Measurements from ENCODE around the gene SLCO2A1.

SLCO2A1 gene

DNA sequence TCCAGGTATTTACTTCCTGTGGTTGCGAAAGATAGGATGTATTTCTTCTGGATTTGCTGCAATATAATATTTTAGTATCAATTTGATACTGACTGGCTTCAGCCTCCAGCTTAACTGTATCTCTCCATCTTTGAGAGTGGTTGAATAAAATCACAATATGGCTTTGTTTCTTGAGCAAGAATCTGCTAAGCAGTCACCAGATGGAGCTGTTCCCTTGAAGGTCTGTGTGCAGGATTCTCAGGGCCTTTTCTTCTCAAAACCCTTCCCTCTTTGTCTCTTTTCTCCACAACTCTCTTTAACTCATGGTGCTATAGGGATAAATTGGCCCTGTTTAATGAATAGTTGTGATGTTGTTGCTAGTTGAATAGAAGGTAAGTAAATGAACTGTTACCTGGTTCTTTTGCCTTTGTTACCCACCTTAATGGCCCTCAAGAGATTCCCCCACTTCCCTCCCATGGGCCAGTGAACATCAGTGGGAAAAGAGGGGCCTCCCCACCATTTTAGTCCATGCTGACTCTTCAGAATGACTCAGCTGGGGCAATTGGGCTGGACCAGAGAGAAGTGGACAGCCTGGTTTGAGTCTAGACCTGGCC lies 99.3 kb downstream of the SLCO2A1 start:
- DNase-seq: no peak

DNA sequence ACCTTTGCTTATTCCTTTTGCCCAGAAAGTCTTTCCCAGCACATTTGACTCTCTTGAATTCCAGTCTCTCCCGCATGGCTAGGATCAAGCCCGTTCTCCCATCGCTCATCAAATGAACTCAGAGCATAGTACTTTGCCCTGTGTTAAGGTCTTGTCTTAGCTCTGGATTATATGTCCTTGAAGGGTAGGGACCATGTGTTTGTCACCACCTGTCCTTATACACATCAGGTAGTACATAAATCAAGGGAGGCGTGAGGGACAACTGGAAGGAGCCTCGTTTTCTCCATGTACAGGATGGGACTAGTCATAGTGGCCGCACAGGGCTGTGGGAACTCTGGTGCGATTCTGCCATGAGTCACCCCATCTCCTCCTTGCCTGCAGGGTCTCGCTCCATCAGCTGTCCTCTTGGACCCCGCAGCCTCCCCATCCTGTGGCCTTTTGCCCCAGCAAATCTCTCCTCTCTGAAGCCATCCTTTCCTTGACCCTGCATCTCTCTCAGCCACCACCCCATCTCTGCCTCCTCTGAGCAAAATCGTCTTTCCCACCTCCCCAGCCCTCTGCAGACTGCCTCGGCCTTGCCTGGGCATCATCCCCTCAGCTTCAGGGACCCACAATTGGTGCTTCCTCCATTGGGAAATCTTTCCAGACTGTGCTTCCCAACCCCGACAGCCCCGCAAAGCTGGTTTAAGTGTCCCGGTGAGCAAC lies 100.7 kb downstream of the SLCO2A1 start:
- no peak for DNase-seq

DNA sequence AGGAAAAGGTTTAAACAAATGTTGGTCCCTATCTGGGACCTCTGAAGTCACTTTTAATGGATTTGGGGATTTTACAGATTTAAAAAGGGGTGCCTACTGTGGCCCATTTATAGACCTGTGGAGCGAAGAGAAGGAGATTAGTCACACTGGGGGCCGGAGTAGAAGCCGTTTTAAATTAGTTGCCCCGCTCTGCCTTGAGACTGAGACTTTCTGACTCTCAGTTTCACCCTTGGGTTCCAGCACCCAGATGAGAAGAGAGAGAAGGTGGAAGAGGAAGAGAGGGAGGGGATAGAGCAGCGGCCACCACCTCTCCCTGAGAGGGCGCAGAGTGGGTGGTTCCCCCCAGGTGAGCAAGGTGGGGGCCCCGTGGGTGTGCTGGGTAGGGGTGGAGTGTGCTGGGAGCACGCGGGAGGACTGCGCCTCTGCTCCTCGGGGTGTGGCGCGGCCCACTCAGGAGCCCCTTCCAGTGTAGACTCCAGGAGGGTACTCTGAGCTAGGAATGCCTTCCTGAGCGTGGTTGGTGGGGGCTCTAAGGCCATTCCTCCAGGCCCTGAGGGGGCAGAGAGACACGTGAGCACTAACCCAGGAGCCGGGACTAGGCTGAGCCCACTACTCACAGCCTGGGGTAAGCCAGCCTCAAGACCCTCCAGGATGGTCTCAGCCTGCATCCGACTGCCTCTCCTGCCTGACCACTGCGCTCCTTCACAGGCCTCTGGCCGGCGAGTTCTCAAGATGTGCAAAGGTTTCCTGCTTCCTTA lies 101.4 kb downstream of the SLCO2A1 start:
- no peak for DNase-seq

DNA sequence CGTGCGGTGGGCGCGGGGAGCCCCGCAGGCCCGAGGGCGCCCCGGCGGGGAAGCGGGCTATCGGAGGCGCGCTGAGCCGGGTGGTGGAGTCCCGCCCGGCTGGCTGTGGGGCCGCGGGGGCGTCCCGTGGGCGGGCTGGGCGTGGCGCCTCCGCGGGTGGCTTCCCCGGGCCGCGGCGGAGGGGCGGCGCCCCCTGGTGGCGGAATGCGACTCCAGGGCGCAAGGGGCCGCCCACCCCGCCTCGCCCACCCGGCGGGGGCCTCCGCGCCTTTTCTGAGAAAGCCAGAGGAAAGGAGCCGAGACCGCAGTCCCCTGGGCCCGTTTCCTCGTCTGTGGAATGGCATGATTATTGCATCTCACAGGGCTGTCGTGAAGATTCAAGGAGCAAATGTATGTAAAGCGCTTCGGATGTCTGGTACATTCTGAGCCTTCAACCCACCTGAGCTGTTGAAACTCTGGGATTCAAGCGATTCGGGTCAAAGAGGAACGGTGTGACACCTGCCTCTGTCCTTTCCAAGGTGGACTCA lies 102.1 kb downstream of the SLCO2A1 start:
- DNase-seq: peak; percentile 34

DNA sequence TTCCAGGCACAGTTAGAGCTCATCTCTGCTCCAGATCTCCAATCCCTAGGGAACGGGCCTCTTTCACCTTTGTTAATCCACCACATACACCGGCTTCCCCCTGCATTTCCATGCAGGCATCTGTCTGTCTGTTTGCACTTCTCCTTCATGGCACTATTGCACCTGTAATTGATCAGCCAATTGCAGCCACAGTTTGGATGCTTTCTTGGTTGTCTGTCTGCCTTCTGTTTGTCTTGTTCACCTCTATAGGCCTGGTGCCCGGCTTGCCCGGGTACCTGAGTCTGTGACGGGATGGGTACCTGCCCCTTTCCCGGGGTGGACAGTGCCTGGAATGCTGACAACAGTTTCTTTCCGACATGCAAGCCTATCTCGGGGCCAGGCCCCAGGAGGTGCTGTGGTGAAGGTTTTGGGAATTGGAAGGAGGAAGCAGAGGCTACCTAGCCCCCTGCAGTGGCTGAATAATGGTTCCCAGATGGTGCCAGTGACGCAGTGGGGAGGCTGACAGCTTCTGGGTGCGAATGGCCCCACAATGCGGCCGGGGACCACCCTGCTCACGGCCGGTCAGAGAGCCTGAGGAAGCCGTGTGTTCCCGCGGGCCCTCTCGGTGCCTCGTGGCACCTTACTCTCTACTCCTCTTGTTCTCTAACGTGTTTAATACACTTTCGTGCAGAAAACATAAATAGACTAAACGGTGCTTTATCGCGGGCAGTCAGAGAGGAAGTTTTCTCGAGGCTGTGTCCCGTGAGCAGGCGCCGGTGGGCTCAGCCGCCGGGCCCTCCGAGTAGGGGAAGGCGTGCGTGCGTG lies 102.8 kb downstream of the SLCO2A1 start:
- no peak for DNase-seq

DNA sequence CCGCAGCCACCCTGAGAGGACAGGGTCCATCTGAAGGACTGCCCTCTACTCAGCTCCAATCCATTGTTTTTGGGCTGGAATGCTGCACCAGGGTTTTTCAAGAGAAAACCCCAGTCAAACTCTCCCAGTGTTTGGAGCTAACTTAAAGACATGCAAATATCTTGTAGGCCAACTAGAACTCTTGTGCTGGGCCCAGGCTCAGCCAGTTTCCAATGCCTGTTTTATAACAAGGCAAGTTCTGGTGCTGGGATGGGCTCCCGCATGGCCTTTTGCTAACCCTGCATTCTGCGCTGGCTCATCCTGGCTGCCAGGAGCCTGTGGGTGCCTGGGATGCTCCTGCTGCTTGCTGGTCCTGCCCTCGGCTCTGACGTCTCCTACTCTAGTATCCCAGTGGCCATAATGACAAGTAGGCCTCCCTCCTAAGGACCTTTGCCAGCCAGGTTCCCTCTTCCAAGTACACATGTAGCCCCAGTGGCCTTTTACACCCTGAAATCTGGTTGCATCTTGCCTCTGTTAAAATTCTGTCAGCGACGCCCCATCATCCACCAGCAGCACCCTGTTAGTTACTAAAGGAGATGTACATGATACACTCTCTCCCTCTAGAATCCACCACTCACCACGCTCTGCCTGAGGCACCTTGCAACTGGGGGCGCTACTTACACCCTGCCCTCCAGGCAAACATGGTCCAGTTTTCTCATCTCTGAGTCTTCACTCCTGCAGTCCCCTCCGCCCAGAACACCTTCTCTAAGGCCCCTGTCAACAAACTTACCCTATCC lies 103.6 kb downstream of the SLCO2A1 start:
- no peak for DNase-seq

DNA sequence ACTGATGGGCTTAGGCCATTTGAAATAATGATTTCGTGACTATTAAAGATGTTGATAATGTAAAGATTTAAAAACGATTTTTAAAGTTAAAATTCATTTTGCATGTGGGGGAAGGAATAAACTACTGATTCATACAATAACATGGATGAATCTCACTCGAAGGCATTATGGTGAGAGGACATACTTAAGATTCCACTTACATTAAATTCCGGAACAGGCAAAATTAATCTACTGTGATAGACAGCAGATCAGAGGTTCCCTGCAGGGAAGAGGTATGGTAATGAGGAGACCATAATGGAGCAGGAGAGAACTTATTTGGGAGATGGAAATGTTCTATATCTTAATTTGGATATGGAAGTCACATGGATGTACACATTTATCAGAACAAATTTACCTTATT lies 105.7 kb downstream of the SLCO2A1 start:
- DNase-seq: no peak

DNA sequence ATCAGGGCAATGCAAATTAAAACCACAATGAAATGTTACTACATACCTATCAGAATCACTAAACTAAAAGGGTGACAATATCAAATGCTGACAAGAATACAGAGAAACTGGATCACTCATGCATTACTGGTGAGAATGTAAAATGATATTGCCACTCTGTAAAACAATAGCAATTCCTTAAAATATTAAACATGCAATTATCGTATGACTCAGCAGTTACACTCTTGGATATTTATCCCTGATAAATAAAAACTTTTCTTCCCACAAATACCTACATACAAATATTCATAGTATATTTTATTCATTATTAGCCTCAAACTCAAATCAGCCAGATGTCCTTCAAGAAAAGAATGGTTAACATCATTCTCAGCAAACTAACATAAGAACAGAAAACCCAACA lies 108.1 kb downstream of the SLCO2A1 start:
- DNase-seq: no peak

DNA sequence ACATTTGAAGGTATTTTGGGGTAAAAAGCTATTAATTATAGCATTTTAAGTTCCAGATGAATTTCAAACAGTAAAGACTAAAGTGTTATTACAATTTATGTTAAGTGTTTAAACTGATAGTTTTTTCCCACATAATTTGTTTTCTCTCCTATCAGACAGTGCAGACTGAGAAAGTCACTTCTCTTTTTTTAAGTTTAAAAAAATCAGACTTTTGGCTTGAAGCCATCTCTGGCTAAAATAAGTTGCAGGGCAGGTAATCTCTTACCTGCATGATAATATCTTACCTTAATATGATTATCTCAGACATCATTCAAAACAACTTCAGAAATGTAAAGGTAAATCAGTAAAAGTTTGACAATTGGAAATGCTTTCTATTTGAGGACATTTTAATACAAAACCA lies 112.6 kb downstream of the SLCO2A1 start:
- no peak for DNase-seq

DNA sequence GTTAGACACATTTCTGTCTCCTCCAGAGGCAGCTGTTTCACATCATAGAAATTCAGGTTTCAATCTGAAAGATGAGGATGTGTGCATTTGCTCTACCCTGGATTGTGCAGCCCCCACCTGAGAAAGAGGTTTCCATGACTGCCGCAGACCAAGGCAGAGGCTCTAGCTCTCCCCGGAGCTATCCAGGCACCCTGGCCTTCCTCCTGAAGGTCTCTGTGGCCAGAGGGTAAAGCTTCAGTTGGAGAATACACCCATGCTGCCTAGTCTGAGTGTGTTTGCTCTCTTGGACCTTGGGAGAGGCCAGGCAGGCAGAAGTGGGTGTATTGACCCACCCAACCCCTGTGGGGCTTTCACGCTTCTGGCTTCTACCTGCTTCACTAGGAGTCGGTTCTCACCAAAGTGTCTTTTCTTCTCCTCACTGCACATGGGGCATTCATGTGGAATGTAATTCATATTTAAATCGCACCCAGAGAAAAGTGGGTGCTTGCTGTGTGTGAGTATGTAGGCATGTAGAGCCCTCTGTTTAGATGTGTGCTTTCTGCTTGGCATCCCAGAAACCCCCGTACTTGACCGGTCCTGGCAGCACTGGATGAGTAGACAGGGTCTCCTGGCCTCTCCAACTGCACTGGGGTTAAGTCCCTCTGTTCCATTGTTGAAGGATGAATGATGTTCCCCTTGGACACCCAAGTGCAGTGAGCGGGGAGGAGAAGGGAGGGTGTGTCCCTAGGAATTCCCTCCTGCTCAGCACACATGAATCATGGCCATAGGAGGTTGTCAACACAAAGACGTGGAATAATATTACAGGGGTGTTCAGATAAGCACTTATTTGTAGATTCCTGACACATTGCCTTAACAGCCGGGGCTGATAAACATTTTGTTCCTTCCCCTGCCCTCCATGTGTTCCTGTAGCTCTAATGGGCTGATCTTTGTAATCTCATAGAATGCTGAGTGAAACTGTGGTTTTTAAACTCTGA lies 113.8 kb downstream of the SLCO2A1 start:
- no peak for DNase-seq

DNA sequence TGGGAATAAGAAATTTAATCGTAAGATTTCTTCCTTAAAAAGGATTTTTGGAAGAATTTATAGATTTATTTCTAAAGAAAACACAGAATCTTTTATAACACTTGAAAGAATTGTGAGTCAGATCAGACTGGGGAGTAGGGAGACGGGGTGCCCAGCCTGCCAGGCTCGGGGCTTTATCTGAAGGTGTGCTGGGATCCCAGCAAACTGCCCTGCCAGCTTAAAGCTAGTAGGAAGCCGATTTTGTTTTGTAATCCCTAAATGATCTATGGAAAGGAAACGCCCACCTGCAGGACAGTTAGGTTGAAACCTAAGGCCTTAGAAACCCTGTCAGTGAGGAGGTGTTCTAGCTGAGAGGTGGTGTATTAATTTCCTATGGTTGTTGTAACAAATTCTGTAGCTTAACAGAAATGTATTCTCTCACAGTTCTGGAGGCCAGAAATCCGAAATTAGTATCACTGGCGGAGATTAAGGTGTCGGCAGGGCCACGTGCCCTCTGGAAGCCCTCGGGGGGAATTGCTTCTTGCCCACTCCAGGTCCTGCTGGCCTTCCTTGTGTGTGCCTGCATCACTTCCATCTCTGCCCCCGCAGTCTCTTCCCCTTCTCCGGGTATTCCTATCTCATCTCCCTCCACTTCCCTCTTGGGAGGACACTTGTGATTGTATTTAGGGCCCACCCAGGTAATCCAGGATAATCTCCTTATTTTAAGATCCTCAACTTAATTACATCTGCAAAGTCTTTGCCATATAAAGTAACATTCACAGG lies 114.7 kb downstream of the SLCO2A1 start:
- no peak for DNase-seq

DNA sequence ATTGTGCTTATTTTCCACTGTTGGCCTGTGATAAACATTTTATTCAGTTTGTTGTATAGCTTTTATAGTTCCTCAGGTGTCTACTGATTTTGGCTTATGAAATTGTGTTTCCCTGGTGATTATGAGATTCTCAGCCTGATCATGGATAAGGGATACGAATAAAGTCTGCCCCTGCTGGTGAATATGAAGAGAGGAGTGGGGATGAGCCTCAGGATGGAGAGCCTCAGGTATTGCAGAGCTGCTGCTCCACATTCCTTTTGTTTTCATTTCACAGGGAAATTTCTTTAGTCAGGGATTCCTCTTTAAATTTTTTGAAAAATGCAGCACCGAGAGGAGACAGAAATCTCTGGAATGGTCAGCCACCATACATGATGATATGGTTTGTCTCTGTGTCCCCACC lies 119.3 kb downstream of the SLCO2A1 start:
- DNase-seq: no peak

DNA sequence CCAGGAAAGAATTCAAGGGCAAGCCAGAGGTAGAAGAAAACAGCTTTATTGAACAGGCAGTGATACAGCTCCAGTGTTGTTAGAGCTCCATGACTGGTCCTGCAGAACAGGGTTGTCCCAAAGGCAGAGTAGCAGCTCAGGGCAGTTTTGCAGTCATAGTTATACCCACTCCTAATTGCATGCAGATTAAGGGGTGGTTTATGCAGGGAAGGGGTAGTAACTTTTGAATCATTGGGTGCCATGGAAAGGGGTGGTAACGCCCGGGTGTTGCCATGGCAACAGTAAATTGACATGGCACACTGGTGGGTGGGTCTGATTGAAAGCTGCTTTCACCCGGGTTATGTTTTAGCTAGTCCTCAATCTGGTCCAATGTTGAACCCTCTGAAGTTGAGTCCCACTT lies 124.3 kb downstream of the SLCO2A1 start:
- no peak for DNase-seq

DNA sequence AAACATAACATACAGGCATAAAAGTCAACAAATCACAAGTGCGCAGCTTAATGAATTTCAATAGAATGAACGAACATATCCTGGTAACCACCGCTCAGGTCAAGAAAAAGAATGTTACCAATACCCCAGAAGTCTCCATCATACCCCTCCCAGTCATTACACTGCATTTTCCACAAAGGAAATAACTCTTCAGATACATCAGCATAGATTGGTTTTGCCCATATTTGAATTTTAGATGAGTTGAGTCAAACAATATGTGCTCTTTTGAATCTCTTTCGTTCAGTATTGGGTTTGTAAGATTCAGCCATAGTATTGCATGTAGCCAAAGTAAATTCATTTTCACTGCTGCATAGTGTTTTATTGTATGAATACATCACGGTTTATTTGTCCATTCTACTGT lies 127.9 kb downstream of the SLCO2A1 start:
- no peak for DNase-seq

DNA sequence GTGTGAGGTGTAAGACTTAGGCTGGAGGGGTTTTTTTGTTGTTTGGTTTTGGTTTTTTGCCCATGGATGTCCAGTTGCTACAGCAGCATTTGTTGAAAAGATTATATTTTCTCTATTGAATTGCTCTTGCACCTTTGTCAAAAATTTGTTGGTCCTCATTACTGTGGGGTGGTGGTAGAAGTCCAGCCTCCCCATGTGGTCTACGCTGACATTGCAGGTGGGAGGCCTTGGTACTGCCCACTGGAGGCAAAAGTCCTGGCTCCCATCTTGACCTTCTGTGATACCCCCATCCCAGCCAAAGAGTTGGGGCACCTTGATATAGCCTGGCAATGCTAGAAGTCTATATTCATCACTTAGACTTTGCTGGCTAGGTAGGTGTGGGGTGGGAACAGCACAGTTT lies 128.6 kb downstream of the SLCO2A1 start:
- DNase-seq: no peak

DNA sequence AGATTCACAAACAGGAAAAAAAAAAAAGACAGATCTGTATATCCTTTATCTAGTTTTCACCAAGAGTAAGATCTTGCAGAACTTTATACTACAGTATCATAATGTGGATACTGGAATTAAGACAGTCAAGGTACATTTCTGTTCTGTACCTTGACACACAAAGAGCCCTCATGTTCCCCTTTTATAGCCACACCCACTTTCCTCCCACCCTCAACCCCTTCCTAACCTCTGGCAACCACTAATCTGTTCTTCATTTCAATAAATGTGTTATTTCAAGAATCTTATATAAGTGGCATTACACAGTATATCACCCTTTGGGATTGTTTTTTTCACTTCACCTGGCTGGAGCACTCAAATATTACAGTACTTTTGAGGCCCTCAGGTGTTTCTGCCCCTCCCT lies 130.4 kb downstream of the SLCO2A1 start:
- DNase-seq: no peak

DNA sequence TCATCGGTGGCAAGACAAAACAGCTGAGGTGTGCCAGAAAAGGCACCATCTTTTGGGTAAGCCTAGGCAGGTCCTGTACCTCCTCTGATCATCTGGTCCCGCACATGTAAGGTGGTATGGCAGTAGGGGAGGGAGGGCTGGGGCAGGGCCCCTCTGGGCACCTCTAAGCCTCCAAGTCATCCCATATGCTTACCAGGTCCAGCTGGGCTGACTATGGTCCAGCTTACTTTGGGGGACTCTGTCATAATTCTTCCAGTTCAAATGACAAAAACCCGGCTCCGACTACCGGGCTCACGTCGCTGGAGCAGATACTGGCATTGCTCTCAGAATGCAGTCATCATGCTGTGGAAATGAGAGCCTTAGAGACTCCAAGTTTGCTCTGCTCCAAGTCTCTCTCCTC lies 132.2 kb downstream of the SLCO2A1 start:
- no peak for DNase-seq

DNA sequence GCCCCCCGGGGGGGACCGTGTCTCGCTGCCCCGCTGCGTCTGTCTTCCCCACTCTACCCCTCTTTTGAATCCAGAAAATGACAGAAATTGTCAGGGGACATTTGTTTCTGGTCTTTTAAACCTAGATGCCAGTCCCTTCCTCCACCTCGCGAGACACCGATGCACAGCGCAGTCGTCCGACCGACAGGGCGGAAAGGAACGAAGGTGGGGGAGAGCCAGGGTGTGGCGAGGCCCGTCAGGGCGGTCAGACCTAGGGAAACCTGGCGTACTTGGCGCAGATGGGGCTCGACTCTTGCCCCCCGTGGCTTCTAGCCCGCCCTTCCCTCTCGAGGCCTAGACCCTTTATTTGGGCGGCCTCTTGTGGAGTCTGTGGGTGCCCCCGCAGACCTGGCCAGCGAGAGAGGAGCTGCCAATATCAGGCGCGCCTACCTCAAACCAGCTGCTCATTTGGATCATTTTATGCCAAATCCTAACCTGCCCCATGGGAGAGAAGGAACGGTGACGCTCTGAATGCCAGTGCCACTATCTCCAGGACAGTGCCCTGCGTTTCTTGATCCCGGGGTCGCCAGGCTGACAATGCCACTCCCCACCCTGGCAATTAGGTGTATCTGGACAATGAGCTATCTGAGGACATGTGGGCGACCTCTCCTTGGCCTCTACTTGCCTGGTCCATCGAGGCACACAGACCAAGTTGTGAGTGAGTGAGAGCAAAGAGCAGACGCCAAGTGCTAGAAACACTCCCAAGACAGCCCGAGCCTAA lies 133.5 kb downstream of the SLCO2A1 start:
- no peak for DNase-seq

DNA sequence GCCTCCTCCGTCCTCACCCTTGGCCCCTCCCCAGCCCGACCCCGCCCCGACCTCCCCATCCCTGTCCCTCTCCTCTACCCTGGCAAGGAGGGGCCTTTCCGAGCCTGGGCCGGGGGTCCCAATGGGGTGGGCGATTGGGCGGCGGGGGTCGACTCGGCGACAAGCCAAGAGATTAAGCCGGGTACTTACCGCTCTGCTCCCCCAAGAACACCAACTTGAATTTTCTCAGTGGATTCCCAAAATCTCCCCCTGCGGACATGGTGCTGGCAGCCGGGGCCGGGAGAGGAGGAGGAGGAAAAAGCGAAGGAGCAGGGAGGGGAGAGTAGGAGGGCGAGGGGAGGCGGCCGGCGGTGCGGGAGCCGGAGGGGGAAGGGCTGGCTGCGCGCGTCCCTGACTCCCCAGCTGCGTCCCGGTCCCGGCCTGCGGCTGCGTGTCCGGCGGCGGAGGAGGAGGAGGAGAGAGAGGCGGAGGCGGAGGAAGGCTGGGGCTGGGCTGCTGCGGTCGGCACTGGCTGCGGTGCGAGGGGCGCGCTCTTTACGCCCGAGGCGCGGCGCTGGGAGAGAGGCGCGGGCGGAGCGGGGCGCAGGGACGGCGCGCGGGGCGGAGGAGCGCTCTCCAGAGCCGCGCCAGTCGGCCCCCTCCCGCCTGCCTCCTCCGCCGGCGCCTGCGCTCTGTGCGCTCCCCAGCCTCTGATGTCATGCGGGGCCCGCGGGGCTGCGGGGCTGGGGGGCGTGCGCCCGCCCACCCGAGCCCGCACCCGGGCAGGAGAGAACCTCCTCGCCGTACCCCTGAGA lies 134.3 kb downstream of the SLCO2A1 start, which contains the start of gene RAB6B:
TSS of gene RAB6B (minus strand) at position 675 of the 794 bp plus-strand sequence. CDS start at position 259, 416 bp downstream.
- no peak for DNase-seq
